ENCODE measurements around the gene CDV3. TPM values are rescaled to one million over a fixed set of nuclear protein-coding genes. Genes with fewer than 3 reads are reported as not detected.

The CDV3 gene
- total RNA-seq, 1 experiment from 2014 or later = 161 TPM

GRCh38 chr3:133574260-133574881 lies 885 bp downstream of the CDV3 start:
- Histone ChIP-seq H3K27ac (ENCODE audit: low read depth, low read length, poor library complexity, severe bottlenecking) (peak overlapping the region; percentile 75), H3K9me3 (ENCODE audit: low read depth, low read length, poor library complexity, severe bottlenecking) (no peaks in the 10 kb centered on the region), H3K27me3 (replicated peaks; ENCODE audit: insufficient read depth, low read depth, low read length, poor library complexity) (no peaks in the 10 kb centered on the region), H3K4me3 (ENCODE audit: low read depth, low read length, poor library complexity, severe bottlenecking) (peak overlapping the region; percentile 62), H3K4me1 (ENCODE audit: insufficient read depth, low read length, poor library complexity, severe bottlenecking) (peaks cover 14% of the 10 kb centered on the region), H3K36me3 (ENCODE audit: insufficient read depth, low read length, poor library complexity, severe bottlenecking) (peaks cover 33% of the 10 kb centered on the region)
- intact Hi-C loops (cut with micrococcal nuclease; ENCODE audit: unreplicated experiment) = no loop called here
- peak; percentile 45 for DNase-seq (ENCODE audit: low spot score)
- no TSS peak for BruUV-seq (replicated peaks)
- TF ChIP-seq CTCF (conservative IDR thresholded peaks at IDR 0.05; ENCODE audit: low read depth, low read length) (no peak), EZH2 (IDR thresholded peaks at IDR 0.05; ENCODE audit: borderline replicate concordance, low read depth, low read length, poor library complexity, severe bottlenecking) (no peak)
- CTCF ChIA-PET = no interaction called here
- POLR2A ChIA-PET (ENCODE audit: low non-redundant PET) = interaction anchor here (0.6 kb wide), 1 partner anchor 850 kb away, joined by 6 read pairs; no protein-coding TSS in a partner anchor

DNA sequence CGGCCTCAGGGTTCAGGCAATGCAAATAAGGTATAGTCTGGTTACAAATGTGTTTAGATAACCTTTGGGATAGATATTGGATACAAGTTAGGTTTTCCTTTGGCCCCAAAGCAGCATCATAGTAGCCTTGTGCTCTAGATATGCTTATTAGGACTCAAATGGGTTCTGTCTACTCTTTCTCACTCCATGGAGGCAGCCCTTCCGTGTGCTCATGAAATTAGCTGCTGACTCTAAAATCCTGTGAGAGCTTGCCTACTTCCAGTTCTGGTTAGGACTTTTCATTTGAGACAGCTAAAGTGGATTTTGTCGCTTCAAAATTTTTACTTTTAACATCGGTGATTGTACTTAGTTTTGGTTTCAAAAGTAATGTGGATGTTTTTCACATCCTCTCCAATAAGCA lies 1.6 kb downstream of the CDV3 start:
- intact Hi-C loops (cut with micrococcal nuclease; ENCODE audit: unreplicated experiment) = loop anchor here (5.0 kb wide), 2 partner anchors 88 to 848 kb away; no protein-coding TSS in a partner anchor
- DNase-seq (ENCODE audit: low spot score) = no peak
- CTCF ChIA-PET = no interaction called here
- Histone ChIP-seq H3K4me1 (ENCODE audit: insufficient read depth, low read length, poor library complexity, severe bottlenecking) (peaks cover 14% of the 10 kb centered on the region), H3K4me3 (ENCODE audit: low read depth, low read length, poor library complexity, severe bottlenecking) (peak overlapping the region; percentile 62), H3K27me3 (replicated peaks; ENCODE audit: insufficient read depth, low read depth, low read length, poor library complexity) (no peaks in the 10 kb centered on the region), H3K36me3 (ENCODE audit: insufficient read depth, low read length, poor library complexity, severe bottlenecking) (peaks cover 37% of the 10 kb centered on the region), H3K9me3 (ENCODE audit: low read depth, low read length, poor library complexity, severe bottlenecking) (no peaks in the 10 kb centered on the region), H3K27ac (ENCODE audit: low read depth, low read length, poor library complexity, severe bottlenecking) (peak overlapping the region; percentile 75)
- TF ChIP-seq EZH2 (IDR thresholded peaks at IDR 0.05; ENCODE audit: borderline replicate concordance, low read depth, low read length, poor library complexity, severe bottlenecking) = no peak
- no peak for TF ChIP-seq CTCF (conservative IDR thresholded peaks at IDR 0.05; ENCODE audit: low read depth, low read length)
- POLR2A ChIA-PET (ENCODE audit: low non-redundant PET) = interaction anchor here (0.6 kb wide), 1 partner anchor 851 kb away, joined by 6 read pairs; no protein-coding TSS in a partner anchor
- TSS peak; percentile 32 for BruUV-seq (replicated peaks)

DNA sequence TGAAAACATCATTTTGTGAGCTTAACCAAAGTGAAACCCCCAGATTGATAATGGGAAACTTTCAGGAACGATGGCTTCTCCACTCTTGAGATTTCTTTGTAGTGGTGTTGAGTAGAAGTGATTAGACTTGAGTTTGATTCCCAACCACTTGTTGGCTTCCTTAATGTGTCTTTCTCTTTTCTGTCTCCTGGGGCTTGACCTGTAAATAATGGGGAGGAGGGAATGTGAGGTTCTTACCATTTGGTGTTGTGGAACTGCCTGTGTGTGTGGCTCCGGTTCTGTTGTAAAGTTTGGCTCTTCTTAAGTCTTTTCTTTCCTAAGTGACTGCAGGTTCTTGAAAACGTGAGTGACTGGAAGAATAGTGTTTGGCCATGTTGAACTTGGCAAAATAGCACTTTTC lies 2.7 kb downstream of the CDV3 start:
- Histone ChIP-seq H3K36me3 (ENCODE audit: insufficient read depth, low read length, poor library complexity, severe bottlenecking) (peaks cover 37% of the 10 kb centered on the region), H3K9me3 (ENCODE audit: low read depth, low read length, poor library complexity, severe bottlenecking) (no peaks in the 10 kb centered on the region), H3K4me3 (ENCODE audit: low read depth, low read length, poor library complexity, severe bottlenecking) (no peak overlapping the region), H3K4me1 (ENCODE audit: insufficient read depth, low read length, poor library complexity, severe bottlenecking) (peaks cover 14% of the 10 kb centered on the region), H3K27me3 (replicated peaks; ENCODE audit: insufficient read depth, low read depth, low read length, poor library complexity) (no peaks in the 10 kb centered on the region), H3K27ac (ENCODE audit: low read depth, low read length, poor library complexity, severe bottlenecking) (no peak overlapping the region)
- intact Hi-C loops (cut with micrococcal nuclease; ENCODE audit: unreplicated experiment) = loop anchor here (5.0 kb wide), 2 partner anchors 89 to 849 kb away; no protein-coding TSS in a partner anchor
- no TSS peak for BruUV-seq (replicated peaks)
- ChIA-PET POLR2A (ENCODE audit: low non-redundant PET) (no interaction called here), CTCF (no interaction called here)
- TF ChIP-seq CTCF (conservative IDR thresholded peaks at IDR 0.05; ENCODE audit: low read depth, low read length) (no peak), EZH2 (IDR thresholded peaks at IDR 0.05; ENCODE audit: borderline replicate concordance, low read depth, low read length, poor library complexity, severe bottlenecking) (no peak)
- DNase-seq (ENCODE audit: low spot score) = no peak

Measured in A673 (cell line).